WERI-Rb-1 (cell line): ENCODE data around the gene USP22.
A peak's percentile ranks its signal among the peaks of the same experiment; 100 is the strongest.
"Not testable (repeated sequence)": the region's sequence is repeated elsewhere in the genome, so short reads cannot be mapped to it uniquely, and the experiment has no call there.

Experiments
- DNase-seq: peaks from one replicate; pipeline ENCODE4 v3.0.0-alpha.2; 2020
- H3K27ac ChIP-seq: fragments of 250-450 bp; sonication (Bioruptor Pico); 2 replicates; pipeline ENCODE4 v1.5.1; 2020; ENCODE audit warnings: mild to moderate bottlenecking, moderate library complexity
- H3K27me3 ChIP-seq: fragments of 250-450 bp; sonication (Bioruptor Pico); 2 replicates; pipeline ENCODE4 v1.5.1; 2021; ENCODE audit warnings: mild to moderate bottlenecking, low read depth, moderate library complexity; ENCODE audit not compliant: insufficient read depth, severe bottlenecking
- H3K36me3 ChIP-seq: fragments of 250-450 bp; sonication (Bioruptor Pico); 2 replicates; pipeline ENCODE4 v1.5.1; 2020; ENCODE audit warnings: mild to moderate bottlenecking, moderate library complexity
- H3K4me3 ChIP-seq: 2 replicates; pipeline ENCODE4 v1.5.1; 2011; ENCODE audit warnings: low read depth, mild to moderate bottlenecking, control low read depth, low read length
- H3K9me3 ChIP-seq: fragments of 250-450 bp; sonication (Bioruptor Pico); 2 replicates; pipeline ENCODE4 v1.5.1; 2021; ENCODE audit warnings: mild to moderate bottlenecking, moderate library complexity; ENCODE audit not compliant: severe bottlenecking
- CTCF ChIP-seq: IDR thresholded peaks from 2 replicates; pipeline ENCODE4 v1.5.1; 2011; ENCODE audit warnings: low read depth, mild to moderate bottlenecking, control low read depth, inconsistent platforms, low read length

The USP22 gene

GRCh38 chr17:20981046-20981920 lies 61.5 kb downstream of the USP22 start:
- Histone ChIP-seq H3K9me3 (peaks cover 3% of the 10 kb centered on the region), H3K36me3 (no peaks in the 10 kb centered on the region), H3K4me3 (no peak overlapping the region), H3K27ac (no peak overlapping the region), H3K27me3 (no peaks in the 10 kb centered on the region)
- no peak for DNase-seq
- no peak for TF ChIP-seq CTCF

- no peak for TF ChIP-seq CTCF
- H3K4me3 ChIP-seq = peak overlapping the region; percentile 25
- no peaks in the 10 kb centered on the region for H3K27me3 ChIP-seq
- peaks cover 3% of the 10 kb centered on the region for H3K9me3 ChIP-seq
- H3K27ac ChIP-seq = peak overlapping the region; percentile 74
- peak; percentile 45 for DNase-seq
- no peaks in the 10 kb centered on the region for H3K36me3 ChIP-seq
Measured at GRCh38 chr17:20979792-20980083, 63.1 kb downstream of the USP22 start.

GRCh38 chr17:20979007-20979791 lies 63.6 kb downstream of the USP22 start:
- peak; percentile 50 for DNase-seq
- Histone ChIP-seq H3K4me3 (peak overlapping the region; percentile 25), H3K27ac (peak overlapping the region; percentile 74)
- H3K27me3 ChIP-seq, H3K9me3 ChIP-seq, H3K36me3 ChIP-seq: not testable (repeated sequence)

GRCh38 chr17:20977609-20978253 lies 65.1 kb downstream of the USP22 start:
- DNase-seq, H3K4me3 ChIP-seq, H3K27ac ChIP-seq, H3K9me3 ChIP-seq, H3K27me3 ChIP-seq, H3K36me3 ChIP-seq: not testable (repeated sequence)

GRCh38 chr17:20975566-20975965 lies 67.2 kb downstream of the USP22 start:
- H3K27me3 ChIP-seq = no peaks in the 10 kb centered on the region
- no peak overlapping the region for H3K4me3 ChIP-seq
- H3K36me3 ChIP-seq = no peaks in the 10 kb centered on the region
- no peaks in the 10 kb centered on the region for H3K9me3 ChIP-seq
- TF ChIP-seq CTCF = no peak
- DNase-seq = no peak
- no peak overlapping the region for H3K27ac ChIP-seq

GRCh38 chr17:20970329-20970728 lies 72.5 kb downstream of the USP22 start:
- no peaks in the 10 kb centered on the region for H3K36me3 ChIP-seq
- H3K9me3 ChIP-seq = no peaks in the 10 kb centered on the region
- no peak overlapping the region for H3K27ac ChIP-seq
- no peak overlapping the region for H3K4me3 ChIP-seq
- no peak for TF ChIP-seq CTCF
- DNase-seq = no peak
- no peaks in the 10 kb centered on the region for H3K27me3 ChIP-seq
